Stimulated activated CD4-positive, alpha-beta T cell treated with anti-CD3 and anti-CD28 coated beads, Interleukin-2, amount 100 ng/mL, for 4 hours (primary cell): ENCODE measurements around the gene RYR3.

Experiments used
- DNase-seq: peaks from one replicate; pipeline ENCODE4 v3.0.0-alpha.2; 2020; ENCODE audit warnings: low read depth

Gene RYR3

DNA sequence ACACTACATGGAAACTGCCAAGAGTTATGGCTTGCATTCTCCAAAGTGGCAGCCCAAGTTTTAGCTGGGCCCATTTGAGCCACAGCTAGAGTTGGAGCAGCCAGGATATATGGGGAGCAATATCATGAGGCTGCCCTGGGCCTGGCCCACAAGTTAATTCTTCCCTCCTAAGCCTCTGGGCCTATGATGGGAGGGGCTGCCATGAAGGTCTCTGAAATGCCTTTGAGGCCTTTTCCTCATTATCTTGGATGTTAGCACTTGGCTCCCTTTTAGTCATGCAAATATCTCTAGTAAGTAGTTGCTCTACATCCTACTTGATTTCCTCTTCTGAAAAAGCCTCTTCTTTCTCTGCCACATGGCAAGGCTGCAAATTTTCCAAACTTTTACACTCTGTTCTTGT, 400.0 kb downstream of the RYR3 start:
- DNase-seq, result no peak

- no peak for DNase-seq
These were observed 405.3 kb downstream of the RYR3 start for GRCh38 chr15:33716025-33716424.

GRCh38 chr15:33720952-33721351, 410.2 kb downstream of the RYR3 start:
- DNase-seq, result no peak

- DNase-seq, result no peak
These were observed 411.4 kb downstream of the RYR3 start for GRCh38 chr15:33722005-33722672.

GRCh38 chr15:33722673-33723015, 411.9 kb downstream of the RYR3 start:
- DNase-seq, result no peak

DNA sequence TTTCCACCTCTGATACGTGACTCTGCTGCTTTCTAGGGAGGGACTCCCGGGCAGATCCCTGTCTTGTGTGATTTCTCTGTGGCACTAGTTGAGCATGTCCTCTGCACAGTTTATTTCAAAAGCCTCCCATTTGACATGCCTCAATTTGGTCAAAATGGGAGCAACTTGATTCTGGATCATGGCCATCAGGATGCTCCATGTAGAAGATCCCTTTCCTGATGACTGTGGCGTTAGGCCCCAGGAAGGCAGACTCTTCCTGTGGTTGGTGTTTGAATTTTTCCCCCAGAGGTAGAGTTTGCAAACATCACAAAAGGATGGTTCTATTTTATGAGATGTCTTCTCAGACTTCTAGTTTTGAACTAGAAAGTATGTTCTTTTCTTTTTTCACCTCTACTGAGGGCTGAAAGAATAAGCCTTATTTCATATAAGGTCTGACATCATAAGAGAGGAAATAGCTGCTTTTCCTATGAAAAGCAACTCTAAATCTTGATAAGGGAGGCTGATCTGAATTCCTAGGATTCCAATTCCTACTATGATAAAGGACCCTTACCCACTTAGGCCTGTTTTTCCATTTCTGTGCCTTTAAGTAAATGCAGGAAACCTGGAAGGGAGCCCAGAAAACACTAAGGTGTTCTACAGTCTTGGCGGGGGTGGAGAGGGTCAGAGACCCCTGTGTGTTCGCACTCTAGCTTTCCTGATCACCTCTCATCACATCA, 413.7 kb downstream of the RYR3 start:
- no peak for DNase-seq

DNA sequence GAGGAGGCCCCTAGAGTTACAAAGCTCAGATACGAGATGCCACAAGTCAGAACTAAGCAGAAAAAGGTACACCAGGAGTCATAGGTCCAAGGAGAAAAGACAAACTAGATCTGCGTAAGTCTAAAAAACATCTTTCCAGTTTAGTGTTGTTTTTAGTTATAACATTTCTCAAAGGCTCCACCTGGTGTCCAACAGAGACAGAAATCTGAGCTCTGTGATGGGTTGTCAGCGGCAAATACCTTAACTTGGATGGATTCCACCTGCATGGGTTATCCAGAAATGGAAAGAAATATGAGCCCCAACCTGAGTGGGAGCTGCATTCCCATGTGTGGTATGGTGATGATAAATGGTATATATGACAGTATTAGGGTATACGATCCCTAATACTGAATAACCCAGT, 418.9 kb downstream of the RYR3 start:
- no peak for DNase-seq

DNA sequence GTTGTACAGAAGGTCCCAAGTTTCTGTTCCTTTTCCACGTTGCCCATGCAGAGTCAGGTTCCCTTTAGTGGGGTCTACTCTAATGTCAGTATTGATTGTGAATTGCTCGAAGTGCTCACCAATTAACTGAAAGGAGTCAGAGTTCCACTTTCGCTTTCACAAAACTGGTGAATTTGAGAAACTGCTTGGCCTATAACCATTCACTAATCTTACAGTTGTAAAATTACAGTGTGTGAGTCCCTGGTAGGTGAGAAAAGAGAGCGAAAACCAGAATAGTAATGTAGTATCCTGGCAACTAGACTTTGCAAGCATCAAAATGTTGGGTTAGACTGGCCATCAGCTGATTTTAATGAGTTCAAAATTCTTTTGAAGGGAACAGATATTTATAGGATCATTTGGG, 420.0 kb downstream of the RYR3 start:
- no peak for DNase-seq

GRCh38 chr15:33735143-33735542, 424.4 kb downstream of the RYR3 start:
- DNase-seq, result no peak

DNA sequence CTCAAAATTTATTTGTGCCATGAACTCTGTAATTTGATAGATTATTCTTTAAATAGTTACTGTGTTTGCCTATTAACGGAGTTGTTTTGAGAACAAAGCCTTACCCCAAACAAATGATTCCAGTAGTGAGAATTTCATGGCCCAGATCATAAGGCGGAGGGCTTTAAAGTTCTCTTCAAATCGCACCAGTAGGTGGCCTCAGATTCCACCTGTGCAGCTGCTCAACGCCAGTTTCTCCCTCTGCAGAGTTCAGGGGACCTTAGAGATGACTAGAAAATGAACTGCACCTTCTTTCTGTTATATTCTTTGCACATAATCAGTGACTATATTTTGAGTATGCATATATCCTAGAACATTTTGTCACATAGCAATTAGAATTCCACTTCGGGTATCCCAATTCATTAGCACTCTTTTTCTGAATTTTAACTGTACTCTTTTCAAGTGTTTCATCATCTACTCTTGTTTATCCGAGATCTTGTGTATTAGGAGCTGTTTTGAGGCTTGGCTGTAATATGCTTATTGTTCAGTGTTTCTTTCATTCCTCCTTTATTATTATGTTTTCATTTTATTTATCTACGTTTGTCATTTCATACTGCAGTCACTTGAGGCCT, 425.0 kb downstream of the RYR3 start:
- no peak for DNase-seq

DNA sequence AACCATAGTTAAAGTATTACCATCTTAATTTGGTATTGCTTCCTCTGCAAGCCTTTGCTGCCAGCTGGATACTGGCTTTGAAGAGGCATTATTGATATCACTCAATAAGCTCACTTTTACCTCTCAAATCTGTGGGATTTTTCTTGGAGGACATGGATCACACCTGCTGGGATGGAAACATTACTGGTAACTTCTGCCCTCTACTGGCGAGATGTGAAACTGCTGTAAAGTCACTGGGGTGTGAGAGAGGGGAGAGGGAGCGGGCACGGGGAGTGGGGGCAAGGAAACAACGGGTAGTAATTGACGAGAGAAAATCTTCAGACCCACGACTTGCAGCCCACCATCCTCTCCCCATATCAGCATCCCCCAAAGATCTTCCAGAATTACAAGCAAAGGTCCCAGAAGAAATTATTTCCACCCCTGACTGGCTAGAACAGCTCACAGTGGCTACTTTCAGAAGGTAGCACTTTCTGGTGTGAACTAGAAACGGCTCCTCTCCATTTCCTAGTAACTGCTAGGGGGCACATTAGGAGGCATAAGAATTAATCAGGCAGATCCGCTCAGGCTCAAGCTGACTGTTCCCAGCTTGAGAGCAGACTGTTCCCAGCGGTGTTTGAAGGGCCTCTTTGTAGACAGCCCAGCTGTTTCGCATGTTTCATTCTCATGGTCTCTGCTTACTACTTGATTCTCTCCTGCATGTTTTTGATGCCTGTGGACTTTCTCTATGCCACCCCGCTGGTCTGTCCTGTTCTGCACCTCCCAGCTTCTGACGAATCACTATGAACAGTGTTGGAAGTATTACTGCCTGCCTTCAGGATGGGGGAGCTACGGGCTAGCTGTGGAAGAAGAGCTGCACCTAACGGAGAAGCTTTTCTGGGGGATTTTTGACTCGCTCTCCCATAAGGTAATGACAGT, 427.2 kb downstream of the RYR3 start:
- no peak for DNase-seq

GRCh38 chr15:33738941-33739664, 428.3 kb downstream of the RYR3 start:
- no peak for DNase-seq

GRCh38 chr15:33742306-33742705, 431.5 kb downstream of the RYR3 start:
- DNase-seq, result no peak

- DNase-seq, result no peak
These were observed 432.0 kb downstream of the RYR3 start for GRCh38 chr15:33742800-33743199.

DNA sequence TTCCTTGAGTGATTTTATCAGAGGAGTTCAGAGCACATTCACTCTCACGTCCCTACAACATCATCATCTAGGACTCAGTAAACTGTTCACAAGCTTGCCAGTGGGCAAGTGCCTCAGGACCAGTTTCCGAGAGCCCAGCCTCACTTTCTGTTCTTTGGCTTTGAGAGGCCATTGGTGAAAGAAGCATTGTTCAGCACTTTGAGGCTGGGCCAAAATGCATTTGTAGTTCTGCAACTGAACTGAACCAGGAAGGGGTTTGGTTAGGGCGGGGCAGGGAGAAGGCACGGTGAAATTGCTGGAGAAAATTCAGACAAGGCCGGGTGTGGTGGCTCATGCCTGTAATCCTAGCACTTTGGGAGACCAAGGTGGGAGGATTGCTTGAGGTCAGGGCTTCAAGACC, 435.4 kb downstream of the RYR3 start:
- no peak for DNase-seq

GRCh38 chr15:33753012-33753411, 442.2 kb downstream of the RYR3 start:
- no peak for DNase-seq

DNA sequence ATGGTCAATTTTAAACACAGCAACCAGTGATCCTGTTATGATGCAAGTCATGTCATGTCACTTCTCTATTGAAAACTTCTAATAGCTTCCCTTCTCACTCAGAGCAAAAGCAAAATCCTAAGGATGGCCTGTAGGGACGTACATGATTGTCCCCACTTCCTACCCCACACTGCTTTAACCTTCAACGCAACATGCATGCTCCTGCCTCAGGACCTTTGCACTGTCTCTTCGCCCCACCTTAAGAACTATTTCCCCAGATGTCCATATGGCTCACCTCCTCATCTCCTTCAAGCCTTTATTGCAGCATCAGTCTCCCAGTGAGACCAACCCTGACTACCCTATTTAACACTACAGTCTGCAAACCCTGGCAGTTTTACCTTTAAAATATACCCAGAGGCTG, 443.5 kb downstream of the RYR3 start:
- DNase-seq, result no peak

- no peak for DNase-seq
These were observed 446.2 kb downstream of the RYR3 start for GRCh38 chr15:33756961-33757360.

DNA sequence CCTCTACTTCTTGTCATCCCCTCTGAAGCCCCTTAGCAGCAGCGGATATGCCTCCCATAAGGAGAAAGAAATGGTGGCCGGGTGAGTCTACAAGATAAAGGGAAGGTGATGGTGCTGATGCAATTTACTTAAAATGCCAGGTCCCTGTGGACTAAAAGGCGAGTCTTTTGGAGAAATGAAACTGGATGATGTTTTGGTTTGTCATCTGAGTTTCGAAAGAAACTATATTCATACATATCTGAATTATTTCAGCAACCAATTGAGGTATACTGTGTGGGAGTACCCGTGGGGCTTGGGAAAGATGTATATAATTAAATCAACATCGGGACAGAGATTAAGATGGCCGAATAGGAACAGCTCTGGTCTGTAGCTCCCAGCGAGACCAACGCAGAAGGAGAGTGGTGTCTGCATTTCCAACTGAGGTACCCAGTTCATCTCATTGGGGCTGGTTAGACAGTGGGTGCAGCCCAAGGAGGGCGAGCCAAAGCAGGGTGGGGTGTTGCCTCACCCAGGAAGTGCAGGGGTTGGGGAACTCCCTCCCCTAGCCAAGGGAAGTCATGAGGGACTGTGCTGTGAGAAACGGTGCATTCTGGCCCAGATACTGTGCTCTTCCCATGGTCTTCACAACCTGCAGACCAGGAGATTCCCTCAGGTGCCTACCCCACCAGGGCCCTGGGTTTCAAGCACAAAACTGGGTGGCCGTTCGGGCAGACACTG, 446.9 kb downstream of the RYR3 start:
- DNase-seq, result no peak

GRCh38 chr15:33766389-33766788, 455.6 kb downstream of the RYR3 start:
- DNase-seq, result no peak

- no peak for DNase-seq
These were observed 458.0 kb downstream of the RYR3 start for GRCh38 chr15:33768670-33769190.
